Sigmoid colon (tissue), 7 donors: ENCODE measurements around the gene MTUS2. TPM values are rescaled to one million over a fixed set of nuclear protein-coding genes. Genes with fewer than 3 reads are reported as not detected.

Source experiments
- DNase-seq: peaks from one replicate; pipeline ENCODE4 v3.0.0-alpha.2; 2019
- H3K27ac ChIP-seq, 4 donors: fragments of 200-600 bp; sonication (generic); one replicate each; pipeline ENCODE4 v1.5.1; 2016 to 2019; ENCODE audit warnings: mild to moderate bottlenecking in 1 of 4
- H3K27me3 ChIP-seq, 3 donors: fragments of 200-600 bp; sonication (generic); one replicate each; pipeline ENCODE4 v1.5.1; 2019; ENCODE audit warnings: mild to moderate bottlenecking in 1 of 3
- H3K36me3 ChIP-seq, 4 donors: fragments of 200-600 bp; sonication (generic); one replicate each; pipeline ENCODE4 v1.5.1; 2016 to 2019
- H3K4me1 ChIP-seq, 4 donors: fragments of 200-600 bp; sonication (generic); one replicate each; pipeline ENCODE4 v1.5.1; 2017 to 2019
- H3K4me3 ChIP-seq, 4 donors: fragments of 200-600 bp; sonication (generic); one replicate each; pipeline ENCODE4 v1.5.1; 2017 to 2019; ENCODE audit warnings: mild to moderate bottlenecking in 2 of 4, moderate library complexity in 1 of 4
- H3K9me3 ChIP-seq, 4 donors: fragments of 200-600 bp in 3 of 4; sonication (generic) in 3 of 4; one replicate each; pipeline versions ENCODE4 v1.5.1 to v1.6.1; 2013 to 2019
- CTCF ChIP-seq, 4 experiments: fragments of 450-650 bp in 3 of 4; fragments of 200-600 bp in 1 of 4; IDR thresholded peaks; one replicate each; pipeline ENCODE4 v1.5.1; 2016 to 2019; ENCODE audit warnings: antibody characterized with exemption in 4 of 4, mild to moderate bottlenecking in 3 of 4, moderate library complexity in 2 of 4
- EP300 ChIP-seq, 4 donors: sonication (generic); formaldehyde crosslinking; IDR thresholded peaks; one replicate each; pipeline ENCODE4 v1.6.1; 2017; ENCODE audit warnings: antibody characterized with exemption in 4 of 4
- POLR2A ChIP-seq, 2 donors: fragments of 450-650 bp; IDR thresholded peaks; one replicate each; pipeline ENCODE4 v1.6.1; 2016; ENCODE audit warnings: antibody characterized with exemption in 2 of 2, mild to moderate bottlenecking in 2 of 2, moderate library complexity in 2 of 2
- POLR2AphosphoS5 ChIP-seq, 4 donors: sonication (generic); formaldehyde crosslinking; IDR thresholded peaks; one replicate each; pipeline ENCODE4 v1.6.1; 2017; ENCODE audit warnings: antibody characterized with exemption in 4 of 4
- WGBS, 2 donors: extraction: QIAGEN DNeasy Blood & Tissue Kit; methylation state at CpG; one replicate each; pipeline ENCODE4 v1.1.7; 2013; 5-methylcytosine and 5-hydroxymethylcytosine counted together
- intact Hi-C: fragments of 100-400 bp; cut with DNase I; formaldehyde crosslinking; loops from one replicate; pipeline ENCODE4 v1.15.1; 2023
- polyA plus RNA-seq, 3 donors: library from polyadenylated mRNA; stranded (reverse); fragments of 200-250 nt; gene quantifications; one replicate each; pipeline ENCODE4 v1.2.3, GENCODE V29; 2013
- total RNA-seq, 4 donors: library from RNA; depleted of rRNA; stranded (reverse); fragments of >200 nt; gene quantifications; one replicate each; pipeline ENCODE4 v1.1.0, GENCODE V29; 2016
- donor health status: healthy with polysubstance abuse.
- donor health status: Bipolar disorder and iron deficiency.
- donor health status: healthy.

The MTUS2 gene
- total and polyA plus RNA-seq, 7 donors = 0.23 to 2.2 (median 0.85) TPM; not detected in 1

GRCh38 chr13:28942906-28943305 lies 122.8 kb downstream of the MTUS2 start:
- TF ChIP-seq POLR2A (IDR thresholded peaks at IDR 0.05) (no peak), EP300 (IDR thresholded peaks at IDR 0.05) (no peak), CTCF (IDR thresholded peaks at IDR 0.05) (no peak), POLR2AphosphoS5 (IDR thresholded peaks at IDR 0.05) (no peak)
- DNase-seq = no peak
- Histone ChIP-seq H3K4me3 (no peak overlapping the region), H3K27me3 (no peaks in the 10 kb centered on the region), H3K4me1 (peaks cover 0 to 13% (median 6%) of the 10 kb centered on the region in 4 donors), H3K9me3 (no peaks in the 10 kb centered on the region), H3K27ac (peak overlapping the region in 1 of 4 donors; percentile 32), H3K36me3 (no peaks in the 10 kb centered on the region)
- 89 to 93% methylated on average over 2 of the region's 2 CpGs for WGBS, 2 donors
- intact Hi-C loops = no loop called here

- Histone ChIP-seq H3K4me1 (no peaks in the 10 kb centered on the region), H3K27me3 (no peaks in the 10 kb centered on the region), H3K36me3 (no peaks in the 10 kb centered on the region), H3K4me3 (no peak overlapping the region), H3K27ac (no peak overlapping the region), H3K9me3 (no peaks in the 10 kb centered on the region)
- WGBS, 2 donors = 81 to 84% methylated on average over 4 of the region's 4 CpGs
- no peak for TF ChIP-seq CTCF (IDR thresholded peaks at IDR 0.05)
- no peak for TF ChIP-seq POLR2A (IDR thresholded peaks at IDR 0.05)
- TF ChIP-seq POLR2AphosphoS5 (IDR thresholded peaks at IDR 0.05) = no peak
- no peak for TF ChIP-seq EP300 (IDR thresholded peaks at IDR 0.05)
- no peak for DNase-seq
- intact Hi-C loops = no loop called here
Measured at GRCh38 chr13:28953714-28954418, 133.7 kb downstream of the MTUS2 start.

- Histone ChIP-seq H3K4me1 (no peaks in the 10 kb centered on the region), H3K27me3 (no peaks in the 10 kb centered on the region), H3K27ac (no peak overlapping the region), H3K4me3 (no peak overlapping the region), H3K9me3 (no peaks in the 10 kb centered on the region), H3K36me3 (no peaks in the 10 kb centered on the region)
- intact Hi-C loops = no loop called here
- 86 to 87% methylated on average over 5 of the region's 5 CpGs for WGBS, 2 donors
- no peak for TF ChIP-seq POLR2A (IDR thresholded peaks at IDR 0.05)
- TF ChIP-seq POLR2AphosphoS5 (IDR thresholded peaks at IDR 0.05) = no peak
- TF ChIP-seq EP300 (IDR thresholded peaks at IDR 0.05) = no peak
- TF ChIP-seq CTCF (IDR thresholded peaks at IDR 0.05) = no peak
- DNase-seq = no peak
Measured at GRCh38 chr13:28954419-28954725, 134.2 kb downstream of the MTUS2 start.

GRCh38 chr13:28954810-28955209 lies 134.7 kb downstream of the MTUS2 start:
- H3K27ac ChIP-seq = no peak overlapping the region
- DNase-seq = no peak
- no peak for TF ChIP-seq CTCF (IDR thresholded peaks at IDR 0.05)
- no peak for TF ChIP-seq POLR2AphosphoS5 (IDR thresholded peaks at IDR 0.05)
- no peak for TF ChIP-seq EP300 (IDR thresholded peaks at IDR 0.05)
- TF ChIP-seq POLR2A (IDR thresholded peaks at IDR 0.05) = no peak
- H3K36me3 ChIP-seq = no peaks in the 10 kb centered on the region
- no peaks in the 10 kb centered on the region for H3K27me3 ChIP-seq
- no peaks in the 10 kb centered on the region for H3K9me3 ChIP-seq
- intact Hi-C loops = no loop called here
- H3K4me1 ChIP-seq = no peaks in the 10 kb centered on the region
- H3K4me3 ChIP-seq = no peak overlapping the region
- WGBS, 2 donors = 68 to 71% methylated on average over 5 of the region's 5 CpGs
